Karpas-422 (cell line): ENCODE data around the gene ELAPOR1. TPM values are rescaled to one million over a fixed set of nuclear protein-coding genes. Genes with fewer than 3 reads are reported as not detected.
"Not testable (repeated sequence)": the region's sequence is repeated elsewhere in the genome, so short reads cannot be mapped to it uniquely, and the experiment has no call there.

Experiments
- DNase-seq: peaks from one replicate; pipeline ENCODE4 v3.0.0-alpha.2; 2015
- H2AFZ ChIP-seq: fragments of 200-600 bp; sonication (generic); 2 replicates; pipeline ENCODE4 v1.6.1; 2014; ENCODE audit warnings: antibody characterized with exemption, low read length, mixed read lengths
- H3K27ac ChIP-seq: fragments of 200-600 bp; sonication (generic); 2 replicates; pipeline ENCODE4 v1.5.1; 2014; ENCODE audit warnings: mild to moderate bottlenecking, low read length, moderate library complexity
- H3K27me3 ChIP-seq: fragments of 200-600 bp; sonication (generic); 2 replicates; pipeline ENCODE4 v1.6.1; 2014; ENCODE audit warnings: low read length, mixed read lengths
- H3K36me3 ChIP-seq: fragments of 200-600 bp; sonication (generic); 2 replicates; pipeline ENCODE4 v1.6.1; 2014; ENCODE audit warnings: low read length, mixed read lengths; ENCODE audit not compliant: insufficient read depth
- H3K4me1 ChIP-seq: fragments of 200-600 bp; sonication (generic); 2 replicates; pipeline ENCODE4 v1.6.1; 2014; ENCODE audit warnings: mild to moderate bottlenecking, low read length, mixed read lengths
- H3K4me2 ChIP-seq: fragments of 200-600 bp; sonication (generic); 2 replicates; pipeline ENCODE4 v1.6.1; 2014; ENCODE audit warnings: low read length, low read depth, mild to moderate bottlenecking; ENCODE audit not compliant: poor library complexity, severe bottlenecking
- H3K4me3 ChIP-seq: fragments of 200-600 bp; sonication (generic); 2 replicates; pipeline ENCODE4 v1.5.1; 2014; ENCODE audit warnings: mild to moderate bottlenecking, antibody characterized with exemption, low read length, mixed read lengths
- H3K79me2 ChIP-seq: fragments of 200-600 bp; sonication (generic); 2 replicates; pipeline ENCODE4 v1.6.1; 2014; ENCODE audit warnings: mild to moderate bottlenecking, low read length, mixed read lengths
- H3K9ac ChIP-seq: fragments of 200-600 bp; sonication (generic); 2 replicates; pipeline ENCODE4 v1.6.0; 2014; ENCODE audit warnings: low read length
- H3K9me2 ChIP-seq: fragments of 200-600 bp; sonication (generic), shearing (Covaris generic); replicated peaks from 2 replicates; pipeline ENCODE4 v1.6.0; 2014; ENCODE audit warnings: mild to moderate bottlenecking, low read length, moderate library complexity; ENCODE audit not compliant: insufficient read depth
- H3K9me3 ChIP-seq: fragments of 300-700, 200-600 bp; sonication (generic); 2 replicates; pipeline ENCODE4 v1.6.1; 2014; ENCODE audit warnings: low read length, mixed read lengths
- H4K20me1 ChIP-seq: fragments of 200-600 bp; sonication (generic); 2 replicates; pipeline ENCODE4 v1.6.1; 2014; ENCODE audit warnings: mild to moderate bottlenecking, antibody characterized with exemption, low read length, low read depth; ENCODE audit not compliant: insufficient read depth
- total RNA-seq: library from RNA; depleted of rRNA; stranded (reverse); fragments of >200 nt; shearing (Covaris generic); gene quantifications from 2 replicates; pipeline ENCODE4 v1.2.3, GENCODE V29; 2014; ENCODE audit warnings: low replicate concordance

ELAPOR1 gene
- total RNA-seq, 1 experiment from 2014 or later: 4.7 TPM

DNA sequence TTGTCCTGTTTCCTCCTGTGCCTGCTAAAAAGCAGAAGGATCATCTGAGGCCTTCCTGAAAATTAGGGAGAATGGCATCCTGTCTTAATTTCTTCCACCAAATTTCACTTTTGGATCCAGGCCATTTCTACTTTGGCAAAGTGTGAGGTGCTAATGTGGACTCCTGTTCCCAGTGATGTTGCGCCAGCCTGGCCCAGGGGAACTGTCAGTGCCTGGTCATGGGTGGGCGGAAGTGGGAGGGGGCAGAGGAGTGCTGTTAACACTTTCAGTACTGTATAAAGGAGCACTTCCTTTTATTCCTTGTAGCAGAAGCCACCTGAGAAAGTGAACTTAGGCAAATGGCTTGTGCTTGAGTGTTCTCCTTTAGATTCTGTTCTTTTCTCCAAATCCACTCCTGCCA is 19.9 kb downstream of the ELAPOR1 start:
- Histone ChIP-seq H3K9me3 (no peaks in the 10 kb centered on the region), H2AFZ (no peak overlapping the region)

DNA sequence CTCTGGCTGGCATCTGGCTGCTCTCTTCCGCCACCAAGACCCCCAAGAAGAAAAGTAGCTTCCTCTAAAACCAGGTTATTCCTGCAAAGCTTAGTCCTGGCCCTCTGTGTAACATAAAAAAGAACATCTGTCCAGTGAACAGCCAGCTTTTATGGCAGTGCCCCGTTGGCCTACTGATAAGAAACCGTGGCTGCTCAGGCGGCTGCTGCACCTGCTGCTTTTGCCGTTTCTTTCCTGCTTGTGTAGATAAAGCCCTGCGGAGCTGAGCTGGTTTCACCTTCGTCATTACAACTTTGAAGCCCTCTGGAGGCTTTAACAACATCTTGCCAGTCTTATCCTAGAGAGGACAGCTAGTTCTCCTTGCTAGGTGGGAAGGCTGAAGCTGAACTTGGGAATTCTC is 20.5 kb downstream of the ELAPOR1 start:
- no peak overlapping the region for H3K27ac ChIP-seq
- H3K4me2 ChIP-seq: no peak overlapping the region
- DNase-seq: no peak
- no peaks in the 10 kb centered on the region for H3K9me2 ChIP-seq
- H2AFZ ChIP-seq: no peak overlapping the region
- no peaks in the 10 kb centered on the region for H3K79me2 ChIP-seq
- peaks cover 6% of the 10 kb centered on the region for H3K4me1 ChIP-seq
- H3K36me3 ChIP-seq: no peaks in the 10 kb centered on the region
- no peak overlapping the region for H3K9ac ChIP-seq
- no peaks in the 10 kb centered on the region for H3K27me3 ChIP-seq
- no peaks in the 10 kb centered on the region for H4K20me1 ChIP-seq
- H3K4me3 ChIP-seq: no peak overlapping the region
- H3K9me3 ChIP-seq: no peaks in the 10 kb centered on the region

More for the DNA sequence above, 19.9 kb downstream of the ELAPOR1 start:
- no peaks in the 10 kb centered on the region for H3K27me3 ChIP-seq
- H3K9ac ChIP-seq: no peak overlapping the region
- no peak overlapping the region for H3K4me3 ChIP-seq
- H3K4me1 ChIP-seq: peaks cover 6% of the 10 kb centered on the region
- no peaks in the 10 kb centered on the region for H3K79me2 ChIP-seq
- H3K36me3 ChIP-seq: no peaks in the 10 kb centered on the region
- no peaks in the 10 kb centered on the region for H4K20me1 ChIP-seq
- H3K27ac ChIP-seq: no peak overlapping the region
- no peaks in the 10 kb centered on the region for H3K9me2 ChIP-seq
- DNase-seq: no peak
- H3K4me2 ChIP-seq: no peak overlapping the region

DNA sequence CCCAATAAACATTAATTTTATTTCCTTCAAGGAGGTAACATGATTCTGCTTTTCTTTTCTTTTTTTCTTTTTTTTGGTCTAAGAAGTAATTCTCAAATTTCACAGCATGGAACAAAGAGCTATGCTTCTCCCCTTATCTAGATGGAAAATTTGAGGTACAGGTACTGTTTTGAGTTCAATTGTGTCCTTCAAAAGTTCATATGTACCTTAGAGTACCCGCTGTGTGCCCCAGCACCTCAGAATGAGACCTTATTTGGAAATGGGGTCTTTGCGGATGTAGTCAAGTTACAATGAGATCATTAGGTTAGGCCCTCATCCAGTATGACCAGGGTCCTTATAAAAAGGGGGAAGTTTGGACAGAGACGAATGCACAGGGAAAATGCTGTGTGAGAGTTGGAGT is 22.0 kb downstream of the ELAPOR1 start:
- no peak for DNase-seq
- H3K9me2 ChIP-seq: no peaks in the 10 kb centered on the region
- H2AFZ ChIP-seq: no peak overlapping the region
- no peaks in the 10 kb centered on the region for H3K79me2 ChIP-seq
- no peak overlapping the region for H3K4me3 ChIP-seq
- no peaks in the 10 kb centered on the region for H3K27me3 ChIP-seq
- H3K4me1 ChIP-seq: peaks cover 6% of the 10 kb centered on the region
- no peaks in the 10 kb centered on the region for H4K20me1 ChIP-seq
- no peaks in the 10 kb centered on the region for H3K36me3 ChIP-seq
- H3K27ac ChIP-seq: no peak overlapping the region
- H3K4me2 ChIP-seq: no peak overlapping the region
- H3K9ac ChIP-seq: no peak overlapping the region
- H3K9me3 ChIP-seq: no peaks in the 10 kb centered on the region

DNA sequence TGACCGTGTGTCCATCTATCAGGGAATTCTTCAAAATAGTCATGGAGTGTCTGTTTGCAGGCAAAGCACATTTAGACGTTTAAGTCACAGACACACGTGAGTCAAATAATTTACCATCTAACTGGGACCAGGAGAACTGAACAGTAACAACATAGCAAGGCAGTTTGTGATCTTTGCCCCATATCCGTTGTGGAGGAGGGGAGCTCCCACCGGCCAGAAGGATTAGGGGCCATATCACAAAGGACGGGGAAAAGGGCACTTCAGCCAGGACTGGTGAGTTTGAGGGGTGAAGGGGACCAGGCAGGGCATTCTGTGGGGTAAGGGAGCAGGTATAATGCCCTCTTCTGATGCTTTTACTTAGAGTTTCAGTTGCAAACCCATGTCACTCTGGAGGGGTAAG is 22.9 kb downstream of the ELAPOR1 start:
- no peak overlapping the region for H2AFZ ChIP-seq
- no peak overlapping the region for H3K9ac ChIP-seq
- H3K4me2 ChIP-seq: no peak overlapping the region

DNA sequence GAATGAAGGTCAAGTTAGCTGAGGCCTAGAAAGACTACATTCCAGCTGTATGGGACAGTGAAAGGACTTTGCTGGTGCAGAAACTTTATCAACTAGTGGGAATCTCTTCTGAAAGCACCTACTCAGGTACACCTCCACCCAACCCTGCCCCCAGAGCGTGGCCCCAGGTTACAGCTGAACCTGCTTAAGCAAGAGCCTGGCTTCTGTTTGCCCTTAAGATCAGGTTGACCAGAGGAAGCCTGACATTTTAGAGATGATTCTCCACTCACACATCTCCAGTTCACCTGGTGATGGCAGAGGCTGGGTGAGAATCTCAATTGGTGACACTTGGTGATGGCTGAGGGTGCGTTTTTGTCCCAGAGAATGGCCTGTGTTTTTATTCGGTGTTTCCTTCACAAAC is 24.0 kb downstream of the ELAPOR1 start:
- no peak overlapping the region for H2AFZ ChIP-seq
- no peaks in the 10 kb centered on the region for H3K36me3 ChIP-seq
- H3K79me2 ChIP-seq: no peaks in the 10 kb centered on the region
- H3K9me3 ChIP-seq: no peaks in the 10 kb centered on the region
- DNase-seq: no peak
- H3K9ac ChIP-seq: no peak overlapping the region
- H4K20me1 ChIP-seq: no peaks in the 10 kb centered on the region
- H3K27ac ChIP-seq: no peak overlapping the region
- H3K4me3 ChIP-seq: no peak overlapping the region
- H3K27me3 ChIP-seq: no peaks in the 10 kb centered on the region
- H3K4me1 ChIP-seq: peaks cover 6% of the 10 kb centered on the region
- H3K4me2 ChIP-seq: no peak overlapping the region
- H3K9me2 ChIP-seq: no peaks in the 10 kb centered on the region

More for the DNA sequence above, 22.9 kb downstream of the ELAPOR1 start:
- Histone ChIP-seq H3K27me3 (no peaks in the 10 kb centered on the region), H4K20me1 (no peaks in the 10 kb centered on the region), H3K36me3 (no peaks in the 10 kb centered on the region), H3K9me2 (no peaks in the 10 kb centered on the region), H3K4me1 (peaks cover 6% of the 10 kb centered on the region), H3K9me3 (no peaks in the 10 kb centered on the region), H3K27ac (no peak overlapping the region), H3K4me3 (no peak overlapping the region), H3K79me2 (no peaks in the 10 kb centered on the region)
- DNase-seq: no peak

DNA sequence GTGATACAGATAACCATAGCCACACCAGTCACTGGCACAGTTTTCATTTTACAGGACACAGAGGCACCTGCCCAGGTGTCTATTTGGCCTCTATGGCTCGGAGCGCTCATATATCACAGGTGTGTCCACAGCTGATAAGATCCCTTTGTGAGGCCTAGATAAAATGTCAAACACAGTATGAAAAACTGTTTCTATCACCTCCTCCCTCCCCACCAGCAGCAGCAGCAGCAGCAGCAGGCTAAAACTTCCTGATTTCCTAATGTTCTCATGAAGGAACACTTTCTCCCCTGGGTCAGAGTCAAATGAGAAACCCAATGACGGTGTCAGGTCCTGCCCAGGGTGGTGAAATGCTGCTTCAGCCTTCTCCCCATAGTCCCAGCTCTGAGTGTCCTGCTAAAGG is 24.4 kb downstream of the ELAPOR1 start:
- H3K9me2 ChIP-seq: no peaks in the 10 kb centered on the region
- H3K4me1 ChIP-seq: peaks cover 9% of the 10 kb centered on the region
- H3K9ac ChIP-seq: no peak overlapping the region
- H3K4me2 ChIP-seq: no peak overlapping the region
- H3K27ac ChIP-seq: no peak overlapping the region
- no peak overlapping the region for H2AFZ ChIP-seq
- no peak for DNase-seq
- no peaks in the 10 kb centered on the region for H3K79me2 ChIP-seq
- no peaks in the 10 kb centered on the region for H3K27me3 ChIP-seq
- no peak overlapping the region for H3K4me3 ChIP-seq
- no peaks in the 10 kb centered on the region for H4K20me1 ChIP-seq
- H3K9me3 ChIP-seq: no peaks in the 10 kb centered on the region
- H3K36me3 ChIP-seq: no peaks in the 10 kb centered on the region

DNA sequence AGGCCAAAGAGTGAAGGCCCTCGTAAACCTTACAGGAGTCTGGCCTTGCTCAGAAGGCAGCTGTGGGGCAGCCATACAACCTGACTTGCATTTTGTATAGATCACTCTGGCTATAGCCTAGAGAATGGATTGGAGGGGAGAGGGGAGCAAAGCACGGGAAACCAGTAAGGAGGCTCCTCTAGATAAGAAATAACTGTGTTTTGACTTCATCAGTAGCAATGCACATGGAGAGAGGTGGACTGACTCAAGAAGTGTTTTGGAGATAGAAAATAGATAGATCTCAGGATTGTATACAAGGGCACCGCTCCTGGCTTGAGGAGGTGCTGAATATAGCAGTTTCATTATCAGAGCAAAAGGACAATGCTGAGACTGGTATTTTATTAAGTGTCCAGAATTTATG is 26.5 kb downstream of the ELAPOR1 start:
- H3K27ac ChIP-seq: no peak overlapping the region
- no peaks in the 10 kb centered on the region for H3K79me2 ChIP-seq
- H3K4me3 ChIP-seq: no peak overlapping the region
- no peaks in the 10 kb centered on the region for H4K20me1 ChIP-seq
- no peak for DNase-seq
- peaks cover 3% of the 10 kb centered on the region for H3K4me1 ChIP-seq
- H3K9me2 ChIP-seq: no peaks in the 10 kb centered on the region
- H3K9me3 ChIP-seq: no peaks in the 10 kb centered on the region
- no peaks in the 10 kb centered on the region for H3K27me3 ChIP-seq
- no peak overlapping the region for H3K9ac ChIP-seq
- no peak overlapping the region for H2AFZ ChIP-seq
- H3K4me2 ChIP-seq: no peak overlapping the region
- H3K36me3 ChIP-seq: no peaks in the 10 kb centered on the region

DNA sequence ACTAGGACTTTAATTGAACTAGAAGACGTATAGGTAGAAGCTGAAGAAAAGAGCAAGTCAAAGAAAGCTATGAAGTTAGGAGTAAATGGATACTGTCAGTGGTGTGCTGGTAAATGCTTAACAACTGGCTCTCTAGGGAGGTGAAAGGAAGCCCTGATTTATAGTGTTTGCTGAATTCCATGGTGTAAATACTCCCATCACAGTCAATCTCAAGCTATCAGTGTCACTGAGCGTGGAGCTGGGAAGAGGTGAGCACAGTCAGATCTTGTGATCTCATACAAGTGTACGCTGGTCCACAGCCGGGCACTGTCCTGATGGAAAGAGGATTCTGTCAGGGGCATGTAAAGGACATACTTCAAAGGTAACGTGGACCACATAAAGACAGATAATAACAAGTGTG is 28.3 kb downstream of the ELAPOR1 start:
- no peak overlapping the region for H3K9ac ChIP-seq
- no peaks in the 10 kb centered on the region for H3K79me2 ChIP-seq
- DNase-seq: no peak
- H2AFZ ChIP-seq: no peak overlapping the region
- H3K9me2 ChIP-seq: no peaks in the 10 kb centered on the region
- H3K27me3 ChIP-seq: no peaks in the 10 kb centered on the region
- no peaks in the 10 kb centered on the region for H4K20me1 ChIP-seq
- no peaks in the 10 kb centered on the region for H3K9me3 ChIP-seq
- peaks cover 3% of the 10 kb centered on the region for H3K4me1 ChIP-seq
- H3K27ac ChIP-seq: no peak overlapping the region
- no peaks in the 10 kb centered on the region for H3K36me3 ChIP-seq
- no peak overlapping the region for H3K4me3 ChIP-seq
- H3K4me2 ChIP-seq: no peak overlapping the region

DNA sequence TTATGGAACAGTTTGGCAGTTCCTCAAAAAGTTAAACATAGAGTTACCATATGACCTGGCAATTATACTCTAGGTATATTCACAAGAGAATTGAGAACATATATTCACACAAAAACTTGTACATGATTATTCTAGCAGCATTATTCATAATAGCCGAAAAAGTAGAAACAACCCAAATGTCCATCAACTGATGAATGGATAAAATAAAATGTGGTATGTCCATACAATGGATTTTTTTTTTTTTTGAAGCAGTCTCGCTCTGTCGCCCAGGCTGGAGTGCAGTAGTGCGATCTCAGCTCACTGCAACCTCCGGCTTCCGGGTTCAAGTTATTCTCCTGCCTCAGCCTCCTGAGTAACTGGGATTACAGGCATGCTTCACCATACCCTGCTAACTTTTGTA is 28.8 kb downstream of the ELAPOR1 start:
- not testable (repeated sequence) for H3K9ac ChIP-seq, H3K4me1 ChIP-seq, H3K9me3 ChIP-seq, H3K27me3 ChIP-seq, H3K4me2 ChIP-seq, DNase-seq, H3K9me2 ChIP-seq, H3K4me3 ChIP-seq, H2AFZ ChIP-seq, H3K79me2 ChIP-seq, H3K27ac ChIP-seq, H3K36me3 ChIP-seq, H4K20me1 ChIP-seq
